ENCODE results near the gene ASCC2.

- TF ChIP-seq EZH2phosphoT487 (IDR thresholded peaks at IDR 0.05; ENCODE audit: insufficient read depth, low read depth) (no peak), EZH2 (IDR thresholded peaks at IDR 0.05; ENCODE audit: insufficient read depth, poor library complexity, severe bottlenecking) (no peak)
These were observed 55.8 kb downstream of the ASCC2 start for GRCh38 chr22:29782061-29782845.

Data from GM23248 (cell line).